Vagina (tissue), 2 donors: ENCODE data around the gene POMZP3. TPM values are rescaled to one million over a fixed set of nuclear protein-coding genes. Genes with fewer than 3 reads are reported as not detected.
"Not testable (repeated sequence)": the region's sequence is repeated elsewhere in the genome, so short reads cannot be mapped to it uniquely, and the experiment has no call there.

Source experiments
- DNase-seq, 2 donors: peaks; one replicate each; pipeline ENCODE4 v3.0.0-alpha.2; 2017; ENCODE audit errors: extremely low spot score in 2 of 2
- H3K27ac ChIP-seq: fragments of 200-600 bp; sonication (generic); one replicate; pipeline ENCODE4 v1.5.1; 2019
- H3K27me3 ChIP-seq: fragments of 200-600 bp; sonication (generic); one replicate; pipeline ENCODE4 v1.5.1; 2019
- H3K36me3 ChIP-seq, 2 donors: fragments of 200-600 bp; sonication (generic); one replicate each; pipeline ENCODE4 v1.5.1; 2017 to 2019
- H3K4me1 ChIP-seq: fragments of 200-600 bp; sonication (generic); one replicate; pipeline ENCODE4 v1.5.1; 2019
- H3K4me3 ChIP-seq, 2 donors: fragments of 200-600 bp; sonication (generic); 1 replicate in 1 of 2; 2 replicates in 1 of 2; pipeline ENCODE4 v1.5.1; 2016 to 2019
- H3K9me3 ChIP-seq: fragments of 200-600 bp; sonication (generic); one replicate; pipeline ENCODE4 v1.5.1; 2019
- POLR2AphosphoS5 ChIP-seq, 2 donors: sonication (generic); formaldehyde crosslinking; IDR thresholded peaks; one replicate each; pipeline ENCODE4 v1.9.0; 2017; ENCODE audit warnings: antibody characterized with exemption in 2 of 2, mild to moderate bottlenecking in 2 of 2, low read depth in 1 of 2; ENCODE audit not compliant: insufficient read depth in 1 of 2
- intact Hi-C: fragments of 100-400 bp; cut with DNase I; formaldehyde crosslinking; loops from one replicate; pipeline ENCODE4 v1.15.1; 2023
- total RNA-seq: library from RNA; depleted of rRNA; stranded (reverse); fragments of >200 nt; gene quantifications from one replicate; pipeline ENCODE4 v1.2.3, GENCODE V29; 2016

Gene POMZP3
- total RNA-seq, 1 donor from 2014 or later: 16.2 TPM

DNA sequence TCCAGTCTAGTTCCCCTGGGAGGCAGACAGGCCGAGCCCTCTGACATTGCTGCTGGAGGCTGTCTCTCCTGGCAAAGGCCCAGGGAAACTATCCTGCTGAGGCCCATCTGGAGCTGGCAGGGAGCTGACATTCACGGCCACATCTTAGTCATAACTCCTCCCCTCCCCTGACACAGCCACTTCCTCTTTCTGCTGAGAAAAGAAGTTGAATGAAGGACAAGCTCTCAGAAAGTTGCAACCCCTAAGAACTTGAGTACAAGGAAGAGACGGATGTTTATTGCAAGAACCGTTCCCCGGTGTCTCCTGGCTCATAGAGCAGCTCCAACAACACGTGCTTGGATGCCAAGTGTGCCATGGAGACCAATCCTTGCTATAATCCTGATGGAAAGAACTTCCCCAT is 21.1 kb downstream of the POMZP3 start:
- H3K9me3 ChIP-seq, H3K27ac ChIP-seq, H3K27me3 ChIP-seq, H3K4me1 ChIP-seq, DNase-seq, H3K4me3 ChIP-seq, intact Hi-C loops, H3K36me3 ChIP-seq: not testable (repeated sequence)
- peak in 1 of 2 donors; percentile 39 for TF ChIP-seq POLR2AphosphoS5 (IDR thresholded peaks at IDR 0.05; ENCODE audit: insufficient read depth in 1 of 2, low read depth in 1 of 2)

DNA sequence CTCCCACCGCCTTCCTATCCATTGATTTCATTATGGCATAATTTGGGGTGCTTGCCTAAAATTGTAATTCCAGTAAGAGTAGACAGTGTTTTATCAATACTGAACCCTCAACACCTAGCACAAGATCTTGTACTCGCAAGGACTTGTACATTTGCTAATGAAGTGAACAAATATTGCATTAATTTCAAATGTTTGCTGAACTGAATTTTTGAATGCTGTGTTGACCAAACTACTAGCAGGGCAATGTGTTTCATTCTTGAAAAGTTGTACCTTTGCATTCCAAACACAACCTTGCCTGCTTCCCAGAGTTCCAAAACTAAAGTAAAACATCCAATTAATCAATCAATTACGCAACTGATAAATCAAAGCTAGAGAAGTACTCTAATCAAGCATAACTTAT is 26.4 kb downstream of the POMZP3 start:
- H3K27ac ChIP-seq, intact Hi-C loops, H3K4me3 ChIP-seq, DNase-seq, H3K9me3 ChIP-seq, H3K36me3 ChIP-seq, H3K27me3 ChIP-seq, H3K4me1 ChIP-seq: not testable (repeated sequence)

- H3K4me1 ChIP-seq, H3K27me3 ChIP-seq, H3K9me3 ChIP-seq, H3K4me3 ChIP-seq, DNase-seq, H3K27ac ChIP-seq, intact Hi-C loops, H3K36me3 ChIP-seq: not testable (repeated sequence)
Measured at GRCh38 chr7:76600116-76600482, 27.0 kb downstream of the POMZP3 start.

DNA sequence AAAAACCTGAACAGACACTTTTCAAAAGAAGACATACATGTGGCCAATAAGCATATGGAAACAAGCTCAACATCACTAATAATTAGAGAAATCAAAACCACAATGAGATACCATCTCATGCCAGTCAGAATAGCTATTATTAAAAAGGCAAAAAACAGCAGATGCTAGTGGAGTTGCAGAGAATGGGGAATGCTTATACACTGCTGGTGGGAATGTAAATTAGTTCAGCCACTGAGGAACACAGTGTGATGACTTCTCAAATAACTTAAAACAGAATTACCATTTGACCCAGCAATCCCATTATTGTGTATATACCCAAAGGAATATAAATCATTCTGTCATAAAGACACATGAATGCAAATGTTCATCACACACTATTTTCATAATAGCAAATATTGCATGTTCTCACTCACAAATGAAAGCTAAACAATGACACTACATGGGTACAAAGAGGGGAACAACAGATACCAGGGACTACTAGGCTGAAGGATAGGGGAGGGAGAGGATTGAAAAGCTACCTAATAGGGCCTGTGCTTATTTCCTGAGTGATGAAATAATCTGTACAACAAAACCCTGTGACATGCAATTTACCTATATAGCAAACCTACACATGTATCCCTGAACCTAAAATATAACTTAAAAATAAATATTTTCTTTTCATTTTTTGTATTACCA is 28.4 kb downstream of the POMZP3 start:
- DNase-seq, H3K27me3 ChIP-seq, H3K27ac ChIP-seq, H3K4me1 ChIP-seq, H3K9me3 ChIP-seq, intact Hi-C loops, H3K4me3 ChIP-seq, H3K36me3 ChIP-seq: not testable (repeated sequence)

GRCh38 chr7:76597288-76597687 is 29.8 kb downstream of the POMZP3 start:
- H3K4me1 ChIP-seq, H3K36me3 ChIP-seq, H3K27me3 ChIP-seq, H3K9me3 ChIP-seq, H3K27ac ChIP-seq, H3K4me3 ChIP-seq, DNase-seq, intact Hi-C loops: not testable (repeated sequence)

DNA sequence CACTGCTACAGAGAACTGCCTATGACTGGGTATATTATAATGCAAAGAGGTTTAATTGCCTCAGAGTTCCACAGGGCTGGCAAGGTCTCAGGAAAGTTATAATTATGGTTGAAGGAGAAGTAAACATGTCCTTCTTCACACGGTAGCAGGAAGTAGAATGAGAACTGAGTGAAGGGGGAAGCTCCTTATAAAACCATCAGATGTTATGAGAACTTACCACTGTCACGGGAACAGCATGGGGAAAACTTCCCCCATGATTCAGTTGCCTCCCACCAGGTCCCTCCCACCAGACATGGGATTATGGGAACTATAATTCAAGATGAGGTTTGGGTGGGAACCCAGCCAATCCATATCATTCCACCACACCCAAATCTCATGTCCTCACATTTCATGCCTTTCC is 34.4 kb downstream of the POMZP3 start:
- H3K4me3 ChIP-seq, H3K36me3 ChIP-seq, DNase-seq, intact Hi-C loops, H3K27me3 ChIP-seq, H3K9me3 ChIP-seq, H3K4me1 ChIP-seq, H3K27ac ChIP-seq: not testable (repeated sequence)

- H3K27me3 ChIP-seq, H3K27ac ChIP-seq, H3K36me3 ChIP-seq, DNase-seq, H3K4me1 ChIP-seq, H3K4me3 ChIP-seq, H3K9me3 ChIP-seq, intact Hi-C loops: not testable (repeated sequence)
Measured at GRCh38 chr7:76591602-76592304, 35.3 kb downstream of the POMZP3 start.

DNA sequence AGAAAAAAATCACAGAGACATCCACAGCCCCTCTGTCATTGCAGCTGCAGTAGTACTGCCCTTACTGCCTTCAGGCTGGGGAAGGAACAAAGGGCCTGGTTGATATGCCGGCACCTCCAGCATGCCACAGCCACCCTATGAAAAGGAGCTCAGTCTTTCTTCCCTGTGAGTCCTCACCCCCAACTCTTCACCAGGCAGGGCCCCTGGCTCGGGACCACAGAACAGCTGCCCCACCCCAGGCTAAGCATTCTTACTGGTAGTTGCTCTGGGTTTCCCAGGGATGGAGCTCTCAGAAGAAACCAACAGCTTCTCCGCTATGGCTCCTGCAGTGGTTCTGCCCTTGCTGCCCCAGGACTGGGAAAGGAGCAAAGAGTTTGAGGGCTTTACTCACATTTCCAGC is 36.0 kb downstream of the POMZP3 start:
- H3K27ac ChIP-seq, H3K9me3 ChIP-seq, intact Hi-C loops, DNase-seq, H3K36me3 ChIP-seq, H3K4me3 ChIP-seq, H3K27me3 ChIP-seq, H3K4me1 ChIP-seq: not testable (repeated sequence)

DNA sequence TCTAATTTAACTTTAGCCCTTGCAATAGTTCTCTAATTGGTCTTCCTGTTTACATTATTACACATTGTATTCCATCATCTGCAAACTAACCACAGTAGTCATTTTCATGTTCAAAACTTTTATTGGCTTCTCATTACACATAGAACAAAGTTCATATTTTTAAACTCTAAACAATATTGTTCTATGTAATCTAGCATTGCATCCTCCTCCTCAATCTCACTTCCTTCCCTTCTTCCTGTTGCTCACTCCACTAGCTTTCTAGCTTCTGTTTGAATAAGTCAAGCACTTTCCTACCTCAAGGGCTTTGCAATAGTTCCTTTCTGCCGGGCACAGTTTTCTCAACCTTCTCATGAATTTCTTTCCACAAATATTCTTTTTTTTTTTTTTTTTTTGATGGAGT is 38.5 kb downstream of the POMZP3 start:
- intact Hi-C loops, H3K27me3 ChIP-seq, H3K36me3 ChIP-seq, H3K4me1 ChIP-seq, H3K27ac ChIP-seq, DNase-seq, H3K9me3 ChIP-seq, H3K4me3 ChIP-seq: not testable (repeated sequence)

DNA sequence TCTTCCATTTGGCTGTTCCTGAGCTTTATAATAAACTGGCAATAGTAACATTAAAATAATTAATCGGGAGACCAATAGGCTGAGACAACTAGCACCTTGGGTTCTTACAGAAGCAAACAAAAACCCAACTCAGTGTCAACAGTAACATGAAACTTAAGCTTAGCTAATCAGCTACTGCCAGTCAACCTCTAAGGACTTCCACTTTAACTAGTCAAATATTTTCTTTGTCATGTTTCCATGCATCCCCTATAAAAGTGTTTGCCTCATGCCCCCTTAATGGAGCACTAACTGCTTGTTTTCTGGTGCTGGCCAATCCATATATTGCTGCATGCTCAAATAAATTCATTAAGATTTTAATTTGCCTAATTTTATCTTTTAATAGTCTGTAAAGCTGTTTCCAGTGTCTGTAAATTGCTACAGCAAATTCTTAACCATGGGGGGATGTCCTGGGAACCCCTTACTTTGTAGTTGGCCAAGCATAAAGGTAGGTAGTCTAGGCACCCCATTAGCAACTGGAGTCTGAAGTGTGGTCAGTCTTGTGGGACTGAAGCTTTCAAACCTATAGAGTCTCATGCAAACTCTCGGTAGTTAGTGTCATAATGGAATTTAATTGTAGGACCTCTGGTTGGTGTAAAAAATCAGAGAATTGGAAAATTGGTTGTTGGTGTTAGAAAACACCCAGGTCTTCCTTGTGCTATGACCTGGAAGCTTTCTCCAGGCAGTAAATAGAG is 40.3 kb downstream of the POMZP3 start:
- intact Hi-C loops, H3K27ac ChIP-seq, H3K4me3 ChIP-seq, DNase-seq, H3K9me3 ChIP-seq, H3K27me3 ChIP-seq, H3K36me3 ChIP-seq: not testable (repeated sequence)
- peaks cover 17% of the 10 kb centered on the region for H3K4me1 ChIP-seq

DNA sequence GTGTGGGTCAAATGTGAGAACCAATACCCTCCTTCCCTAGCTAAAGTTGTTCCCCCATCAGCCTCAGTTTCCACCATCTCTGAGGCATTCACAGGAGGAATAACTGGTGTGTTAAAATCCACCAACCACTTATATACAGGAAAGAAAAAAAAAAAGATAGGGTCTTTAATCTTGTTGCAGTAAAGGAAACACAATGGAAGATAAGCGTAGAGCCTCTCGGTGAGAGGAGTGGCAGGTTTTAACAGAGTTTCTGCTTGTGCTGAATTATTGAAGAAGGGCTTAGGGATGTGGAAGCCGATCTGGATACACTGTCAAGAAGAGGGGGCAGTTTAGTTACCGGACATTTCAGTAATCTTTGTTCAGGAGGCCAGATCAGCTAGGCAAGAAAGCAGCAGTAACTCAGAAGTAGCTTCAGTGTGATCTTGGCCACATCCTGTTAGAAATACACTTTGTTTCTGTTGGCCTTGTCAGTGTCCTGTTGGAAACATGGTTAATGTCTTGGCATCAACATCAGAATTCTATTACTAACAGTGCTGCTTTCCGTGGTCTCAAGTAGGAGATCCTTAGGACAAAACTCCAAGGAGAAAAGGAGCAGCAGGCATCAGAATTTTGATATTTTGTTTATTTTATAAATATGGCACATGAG is 43.3 kb downstream of the POMZP3 start:
- H3K4me3 ChIP-seq, H3K9me3 ChIP-seq, H3K36me3 ChIP-seq, H3K27me3 ChIP-seq, intact Hi-C loops, DNase-seq: not testable (repeated sequence)
- Histone ChIP-seq H3K4me1 (peaks cover 17% of the 10 kb centered on the region), H3K27ac (peak overlapping the region; percentile 68)
